Testis (tissue), 2 donors: ENCODE measurements around the gene MED7.

Experiments
- CTCF ChIP-seq, 3 experiments: fragments of 450-650 bp in 2 of 3; fragments of 200-600 bp in 1 of 3; sonication (generic) in 1 of 3; IDR thresholded peaks; one replicate each; pipeline ENCODE4 v1.5.1; 2016 to 2019; ENCODE audit warnings: antibody characterized with exemption in 3 of 3, mild to moderate bottlenecking in 2 of 3, moderate library complexity in 1 of 3
- POLR2A ChIP-seq: fragments of 450-650 bp; IDR thresholded peaks from one replicate; pipeline ENCODE4 v1.6.1; 2017; ENCODE audit warnings: antibody characterized with exemption, mild to moderate bottlenecking, moderate library complexity

- TF ChIP-seq CTCF (IDR thresholded peaks at IDR 0.05) (no peak), POLR2A (no peak)
Measured at GRCh38 chr5:157120102-157120501, 22.6 kb downstream of the MED7 start.
